Glomerular visceral epithelial cell (primary cell): Measurements from ENCODE around the gene SQSTM1.
"Not testable (repeated sequence)": the region's sequence is repeated elsewhere in the genome, so short reads cannot be mapped to it uniquely, and the experiment has no call there.

Source experiments
- DNase-seq: peaks from one replicate; pipeline ENCODE4 v3.0.0-alpha.2; 2016; ENCODE audit errors: extremely low spot score

The SQSTM1 gene

GRCh38 chr5:179820483-179821297, at the start of gene SQSTM1:
TSS of gene SQSTM1 (plus strand) at chr5:179820905. CDS start at chr5:179820937, 32 bp downstream.
- peak; percentile 86 for DNase-seq

- no peak for DNase-seq
Observed at GRCh38 chr5:179771311-179771895, 49.3 kb upstream of the SQSTM1 start.

- DNase-seq: no peak
Observed at GRCh38 chr5:179772351-179772750, 48.4 kb upstream of the SQSTM1 start.

- no peak for DNase-seq
Observed at GRCh38 chr5:179773686-179774040, 47.0 kb upstream of the SQSTM1 start.

GRCh38 chr5:179774442-179774841, 46.3 kb upstream of the SQSTM1 start:
- DNase-seq: no peak

- no peak for DNase-seq
Observed at GRCh38 chr5:179776411-179776938, 44.2 kb upstream of the SQSTM1 start.

GRCh38 chr5:179777456-179777855, 43.2 kb upstream of the SQSTM1 start:
- no peak for DNase-seq

- no peak for DNase-seq
Observed at GRCh38 chr5:179777909-179778308, 42.8 kb upstream of the SQSTM1 start.

GRCh38 chr5:179778591-179778990, 42.1 kb upstream of the SQSTM1 start:
- DNase-seq: no peak

GRCh38 chr5:179779826-179780225, 40.9 kb upstream of the SQSTM1 start:
- DNase-seq: no peak

GRCh38 chr5:179780362-179780761, 40.3 kb upstream of the SQSTM1 start:
- DNase-seq: no peak

GRCh38 chr5:179781846-179782245, 38.9 kb upstream of the SQSTM1 start:
- no peak for DNase-seq

- DNase-seq: no peak
Observed at GRCh38 chr5:179783128-179783527, 37.6 kb upstream of the SQSTM1 start.

GRCh38 chr5:179786861-179787260, 33.8 kb upstream of the SQSTM1 start:
- DNase-seq: no peak

- DNase-seq: no peak
Observed at GRCh38 chr5:179788193-179788854, 32.4 kb upstream of the SQSTM1 start.

- DNase-seq: not testable (repeated sequence)
Observed at GRCh38 chr5:179789278-179789677, 31.4 kb upstream of the SQSTM1 start.

- DNase-seq: no peak
Observed at GRCh38 chr5:179791881-179792611, 28.7 kb upstream of the SQSTM1 start.

GRCh38 chr5:179792612-179793467, 27.9 kb upstream of the SQSTM1 start:
- DNase-seq: peak; percentile 14

GRCh38 chr5:179793468-179794139, 27.1 kb upstream of the SQSTM1 start, which contains the start of gene LTC4S:
TSS of gene LTC4S (plus strand) at chr5:179793986. CDS start at chr5:179794081, 95 bp downstream.
- peak; percentile 84 for DNase-seq

GRCh38 chr5:179794171-179794570, 26.5 kb upstream of the SQSTM1 start:
- DNase-seq: no peak
